HG03354 (cell line): ENCODE data around the gene SPATA13.
"Not testable (repeated sequence)": the region's sequence is repeated elsewhere in the genome, so short reads cannot be mapped to it uniquely, and the experiment has no call there.

Experiments
- ATAC-seq: cut with Tn5 transposase; IDR thresholded peaks from one replicate; pipeline ENCODE4 v1.9.1; 2021; ENCODE audit warnings: mild to moderate bottlenecking; ENCODE audit not compliant: unreplicated experiment, poor library complexity, severe bottlenecking

The SPATA13 gene

GRCh38 chr13:24290280-24290932 lies 129.9 kb downstream of the SPATA13 start:
- ATAC-seq: no peak

GRCh38 chr13:24292481-24292880 lies 132.0 kb downstream of the SPATA13 start:
- no peak for ATAC-seq

GRCh38 chr13:24293746-24294145 lies 133.2 kb downstream of the SPATA13 start:
- no peak for ATAC-seq

- ATAC-seq: no peak
These were observed 139.1 kb downstream of the SPATA13 start for GRCh38 chr13:24299488-24300114.

- no peak for ATAC-seq
These were observed 140.9 kb downstream of the SPATA13 start for GRCh38 chr13:24301434-24301833.

GRCh38 chr13:24301911-24302310 lies 141.4 kb downstream of the SPATA13 start:
- ATAC-seq: no peak

- no peak for ATAC-seq
These were observed 144.1 kb downstream of the SPATA13 start for GRCh38 chr13:24304620-24305019.

GRCh38 chr13:24306632-24307031 lies 146.1 kb downstream of the SPATA13 start:
- no peak for ATAC-seq

GRCh38 chr13:24307211-24308067 lies 146.9 kb downstream of the SPATA13 start:
- no peak for ATAC-seq

- no peak for ATAC-seq
These were observed 147.5 kb downstream of the SPATA13 start for GRCh38 chr13:24308068-24308445.

GRCh38 chr13:24308488-24309020 lies 148.0 kb downstream of the SPATA13 start:
- ATAC-seq: no peak

- ATAC-seq: not testable (repeated sequence)
These were observed 148.8 kb downstream of the SPATA13 start, which contains the start of gene C1QTNF9 for GRCh38 chr13:24309300-24309699. C1QTNF9 (plus strand) TSS chr13:24309580; CDS start chr13:24316004, 6,424 bp downstream.

GRCh38 chr13:24313439-24313838 lies 152.9 kb downstream of the SPATA13 start:
- ATAC-seq: no peak

- ATAC-seq: not testable (repeated sequence)
These were observed 157.3 kb downstream of the SPATA13 start for GRCh38 chr13:24317835-24318234.

- ATAC-seq: not testable (repeated sequence)
These were observed 158.4 kb downstream of the SPATA13 start for GRCh38 chr13:24318878-24319277.

- not testable (repeated sequence) for ATAC-seq
These were observed 159.1 kb downstream of the SPATA13 start for GRCh38 chr13:24319641-24320040.

- ATAC-seq: not testable (repeated sequence)
These were observed 160.9 kb downstream of the SPATA13 start for GRCh38 chr13:24321416-24321815.

GRCh38 chr13:24322470-24322869 lies 161.9 kb downstream of the SPATA13 start:
- not testable (repeated sequence) for ATAC-seq

GRCh38 chr13:24323036-24323738 lies 162.7 kb downstream of the SPATA13 start:
- ATAC-seq: no peak

GRCh38 chr13:24323739-24324075 lies 163.2 kb downstream of the SPATA13 start:
- ATAC-seq: no peak
